ENCODE measurements around the gene CDK6. TPM values are rescaled to one million over a fixed set of nuclear protein-coding genes. Genes with fewer than 3 reads are reported as not detected.

The CDK6 gene
- total RNA-seq, 2 donors from 2014 or later = 32.6 to 35.0 TPM

DNA sequence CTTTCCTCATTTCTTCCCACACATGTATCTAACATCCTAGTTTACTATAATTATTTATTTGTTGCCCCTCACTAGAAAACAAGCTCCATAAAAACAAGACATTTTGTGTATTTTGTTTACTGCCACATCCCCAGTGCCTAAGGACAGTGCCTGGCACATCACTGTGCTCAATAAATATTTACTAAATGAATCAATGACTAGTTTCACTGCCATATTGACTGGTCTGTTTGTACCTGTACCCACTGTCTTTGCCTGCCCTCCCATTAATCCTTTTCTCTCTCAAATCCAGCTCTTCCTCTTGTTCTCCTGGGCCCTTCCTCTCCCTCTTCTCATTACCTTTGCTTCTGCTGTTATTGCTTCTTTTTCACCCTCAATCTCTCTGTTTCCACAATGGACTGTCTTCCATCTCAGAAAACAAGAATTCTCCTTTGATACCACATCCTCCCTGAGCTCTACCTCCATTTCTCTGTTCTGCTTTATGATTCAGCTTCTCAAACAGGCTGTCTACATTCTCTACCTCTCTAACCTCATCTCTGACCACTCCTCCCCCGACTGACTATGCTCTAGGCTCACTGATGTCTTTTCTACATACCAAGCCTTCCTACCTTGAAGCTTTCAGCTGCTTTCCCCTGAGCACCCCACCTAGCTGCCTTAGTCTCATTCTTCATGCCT is 237.9 kb downstream of the CDK6 start:
- Histone ChIP-seq H3K27me3 (no peaks in the 10 kb centered on the region), H3K4me1 (no peaks in the 10 kb centered on the region), H3K9me3 (no peaks in the 10 kb centered on the region), H3K4me3 (no peak overlapping the region), H3K27ac (no peak overlapping the region), H3K36me3 (replicated peaks in 1 of 2; ENCODE audit: insufficient read depth in 1 of 2, low read depth in 2 of 2) (no peaks in the 10 kb centered on the region)
- DNase-seq (no peak), ATAC-seq (no peak)
- intact Hi-C loops (cut with DNase I) = no loop called here
- 12 to 17% methylated on average over 1 of the region's 1 CpG for WGBS, 2 donors
- no peak for TF ChIP-seq POLR2A (IDR thresholded peaks at IDR 0.05)
- TF ChIP-seq, protein P1, sequence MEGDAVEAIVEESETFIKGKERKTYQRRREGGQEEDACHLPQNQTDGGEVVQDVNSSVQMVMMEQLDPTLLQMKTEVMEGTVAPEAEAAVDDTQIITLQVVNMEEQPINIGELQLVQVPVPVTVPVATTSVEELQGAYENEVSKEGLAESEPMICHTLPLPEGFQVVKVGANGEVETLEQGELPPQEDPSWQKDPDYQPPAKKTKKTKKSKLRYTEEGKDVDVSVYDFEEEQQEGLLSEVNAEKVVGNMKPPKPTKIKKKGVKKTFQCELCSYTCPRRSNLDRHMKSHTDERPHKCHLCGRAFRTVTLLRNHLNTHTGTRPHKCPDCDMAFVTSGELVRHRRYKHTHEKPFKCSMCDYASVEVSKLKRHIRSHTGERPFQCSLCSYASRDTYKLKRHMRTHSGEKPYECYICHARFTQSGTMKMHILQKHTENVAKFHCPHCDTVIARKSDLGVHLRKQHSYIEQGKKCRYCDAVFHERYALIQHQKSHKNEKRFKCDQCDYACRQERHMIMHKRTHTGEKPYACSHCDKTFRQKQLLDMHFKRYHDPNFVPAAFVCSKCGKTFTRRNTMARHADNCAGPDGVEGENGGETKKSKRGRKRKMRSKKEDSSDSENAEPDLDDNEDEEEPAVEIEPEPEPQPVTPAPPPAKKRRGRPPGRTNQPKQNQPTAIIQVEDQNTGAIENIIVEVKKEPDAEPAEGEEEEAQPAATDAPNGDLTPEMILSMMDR (IDR thresholded peaks at IDR 0.05) = no peak

DNA sequence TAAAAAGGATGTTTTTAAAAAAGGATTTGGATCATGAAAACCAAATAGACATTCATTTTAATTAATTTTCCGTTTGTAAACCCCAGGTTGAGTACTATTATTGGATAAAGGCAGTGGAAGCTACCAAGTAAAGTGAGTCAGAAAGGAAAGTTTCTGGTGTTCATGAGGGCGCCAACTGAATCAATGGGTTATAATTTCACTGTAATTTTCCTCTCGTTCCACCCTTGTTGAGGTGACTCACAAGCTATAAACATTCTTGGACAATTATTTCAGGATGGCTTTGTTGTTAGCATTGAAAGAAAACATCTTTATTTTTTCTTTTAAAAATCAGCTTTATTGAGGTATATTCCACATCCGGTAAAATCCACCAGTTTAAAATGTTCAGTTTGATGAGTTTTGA is 241.1 kb downstream of the CDK6 start:
- Histone ChIP-seq H3K9me3 (no peaks in the 10 kb centered on the region), H3K4me3 (no peak overlapping the region), H3K27ac (no peak overlapping the region), H3K4me1 (peaks cover 4% of the 10 kb centered on the region), H3K36me3 (replicated peaks in 1 of 2; ENCODE audit: insufficient read depth in 1 of 2, low read depth in 2 of 2) (no peaks in the 10 kb centered on the region), H3K27me3 (no peaks in the 10 kb centered on the region)
- TF ChIP-seq, protein P1 (IDR thresholded peaks at IDR 0.05) = no peak
- TF ChIP-seq POLR2A (IDR thresholded peaks at IDR 0.05) = no peak
- 58 to 61% methylated on average over 4 of the region's 4 CpGs for WGBS, 2 donors
- intact Hi-C loops (cut with DNase I) = no loop called here
- ATAC-seq (no peak), DNase-seq (no peak)

DNA sequence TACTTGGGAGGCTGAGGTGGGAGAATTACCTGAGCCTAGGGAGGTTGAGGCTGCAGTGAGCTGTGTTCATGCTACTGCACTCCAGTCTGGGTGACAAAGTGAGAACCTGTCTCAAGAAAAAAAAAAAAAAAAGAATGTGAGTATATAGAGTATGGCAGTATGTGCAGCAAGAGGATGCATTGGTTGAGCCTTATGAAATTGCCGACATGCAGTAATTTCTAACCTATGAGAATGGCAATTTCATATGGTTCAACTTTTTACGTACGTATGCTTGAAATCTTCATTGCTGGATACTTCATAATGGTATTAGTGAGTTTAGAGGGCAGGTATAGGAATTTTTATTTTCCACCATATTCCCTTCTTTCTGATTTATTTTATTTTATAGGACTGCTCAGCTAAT is 241.6 kb downstream of the CDK6 start:
- Histone ChIP-seq H3K9me3 (no peaks in the 10 kb centered on the region), H3K4me1 (peaks cover 4% of the 10 kb centered on the region), H3K36me3 (replicated peaks in 1 of 2; ENCODE audit: insufficient read depth in 1 of 2, low read depth in 2 of 2) (no peaks in the 10 kb centered on the region), H3K27ac (no peak overlapping the region), H3K27me3 (no peaks in the 10 kb centered on the region), H3K4me3 (no peak overlapping the region)
- intact Hi-C loops (cut with DNase I) = no loop called here
- TF ChIP-seq, protein P1 (IDR thresholded peaks at IDR 0.05) = no peak
- no peak for TF ChIP-seq POLR2A (IDR thresholded peaks at IDR 0.05)
- DNase-seq = no peak
- WGBS, 2 donors = 95 to 96% methylated on average over 3 of the region's 3 CpGs
- no peak for ATAC-seq

DNA sequence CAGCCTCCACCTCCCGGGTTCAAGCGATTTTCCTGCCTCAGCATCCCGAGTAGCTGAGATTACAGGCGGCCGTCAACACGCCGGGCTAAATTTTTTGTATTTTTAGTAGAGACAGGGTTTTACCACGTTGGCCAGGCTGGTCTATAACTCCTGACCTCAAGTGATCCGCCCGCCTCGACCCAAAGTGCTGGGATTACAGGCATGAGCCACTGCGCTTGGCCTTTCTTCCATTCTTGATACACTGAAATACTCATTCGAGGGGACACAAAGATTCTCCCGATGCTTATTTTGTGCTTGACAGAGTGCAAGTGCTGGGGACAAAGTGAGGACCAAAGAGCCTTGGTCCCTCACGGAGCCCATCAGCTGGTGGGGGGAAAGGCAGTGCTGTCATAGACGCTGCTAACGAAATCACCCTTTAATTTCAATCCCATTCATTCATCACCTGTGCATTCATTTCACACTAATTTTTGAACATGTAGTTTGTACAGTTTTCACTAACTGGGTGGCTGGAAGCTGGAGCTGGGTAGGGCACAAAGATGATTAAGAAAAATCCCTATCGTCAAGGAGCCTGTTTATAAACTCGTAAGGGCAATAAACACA is 245.6 kb downstream of the CDK6 start:
- Histone ChIP-seq H3K9me3 (no peaks in the 10 kb centered on the region), H3K36me3 (replicated peaks in 1 of 2; ENCODE audit: insufficient read depth in 1 of 2, low read depth in 2 of 2) (no peaks in the 10 kb centered on the region), H3K4me3 (peak overlapping the region in 1 of 2 donors; percentile 92), H3K27ac (peak overlapping the region in 1 of 4 donors; percentile 88), H3K27me3 (no peaks in the 10 kb centered on the region), H3K4me1 (peaks cover 37% of the 10 kb centered on the region)
- intact Hi-C loops (cut with DNase I) = no loop called here
- TF ChIP-seq POLR2A (IDR thresholded peaks at IDR 0.05) = no peak
- TF ChIP-seq, protein P1 (IDR thresholded peaks at IDR 0.05) = no peak
- no peak for ATAC-seq
- WGBS, 2 donors = 31 to 36% methylated on average over 18 to 19 of the region's 19 CpGs
- DNase-seq = peak in 1 of 4 donors; percentile 20

DNA sequence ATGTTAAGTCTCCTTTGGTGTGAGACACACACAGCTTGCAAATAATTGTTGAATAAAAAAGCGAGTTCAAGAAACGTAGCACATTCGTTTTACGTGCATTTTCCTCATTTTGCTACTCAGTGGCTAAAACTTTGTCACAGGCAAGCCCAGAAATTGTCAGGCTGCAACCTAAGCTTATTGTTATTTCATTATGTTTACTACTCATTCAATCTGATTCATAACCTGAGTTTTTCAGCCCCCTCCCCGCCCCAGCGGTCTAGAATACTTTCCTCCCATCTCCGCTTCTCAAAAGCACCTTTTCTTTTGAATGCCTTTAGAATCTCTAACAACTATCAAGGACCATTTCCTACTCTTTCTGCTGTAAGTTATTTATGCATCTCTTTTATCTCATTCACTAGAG is 247.3 kb downstream of the CDK6 start:
- ATAC-seq = no peak
- Histone ChIP-seq H3K27me3 (no peaks in the 10 kb centered on the region), H3K4me3 (no peak overlapping the region), H3K36me3 (replicated peaks in 1 of 2; ENCODE audit: insufficient read depth in 1 of 2, low read depth in 2 of 2) (no peaks in the 10 kb centered on the region), H3K27ac (peak overlapping the region in 2 of 4 donors; percentile 88 to 94), H3K4me1 (peaks cover 50% of the 10 kb centered on the region), H3K9me3 (no peaks in the 10 kb centered on the region)
- no peak for DNase-seq
- intact Hi-C loops (cut with DNase I) = no loop called here
- WGBS, 2 donors = 9 to 19% methylated on average over 7 of the region's 7 CpGs
- TF ChIP-seq, protein P1 (IDR thresholded peaks at IDR 0.05) = no peak
- TF ChIP-seq POLR2A (IDR thresholded peaks at IDR 0.05) = no peak
